Endothelial cell of umbilical vein (primary cell): Measurements from ENCODE around the gene ALKBH7. TPM values are rescaled to one million over a fixed set of nuclear protein-coding genes. Genes with fewer than 3 reads are reported as not detected.

Experiments used
- BruUV-seq: library from RNA; stranded (reverse); fragments of 400-500 nt; replicated peaks from 2 replicates; lab custom pipeline; 2021; lab: Mats Ljungman, UMichigan
- CTCF ChIA-PET: fragments of 300-600, 350-600 bp; sonication (Branson Sonifier 250); formaldehyde crosslinking; loops from one replicate; lab custom pipeline; 2021; ENCODE audit warnings: antibody characterized with exemption, inconsistent platforms; lab: Charles Lee
- POLR2A ChIA-PET: fragments of 300-600, 350-600 bp; sonication (Branson Sonifier 250); formaldehyde crosslinking; loops from one replicate; lab custom pipeline; 2021; ENCODE audit warnings: antibody characterized with exemption, inconsistent platforms; lab: Charles Lee
- DNase-seq: peaks from one replicate; pipeline ENCODE4 v3.0.0-alpha.2; 2011; ENCODE audit warnings: low read depth, low spot score
- FAIRE-seq: peaks from 2 replicates; lab custom pipeline; 2011; peaks lifted over from hg19 to GRCh38; lab: Jason Lieb, UNC
- H2AFZ ChIP-seq: 2 replicates; pipeline ENCODE4 v1.6.0; 2012; ENCODE audit warnings: low read depth, low read length, control low read depth, inconsistent platforms
- H3K27ac ChIP-seq: 2 replicates; pipeline ENCODE4 v1.5.1; 2011; ENCODE audit warnings: low read depth, mild to moderate bottlenecking, control low read depth, low read length, moderate library complexity; ENCODE audit not compliant: insufficient read depth
- H3K27me3 ChIP-seq, 2 experiments: 2 replicates each; pipeline versions ENCODE4 v1.6.0 to v1.6.1; 2011; ENCODE audit warnings: low read length in 2 of 2, mixed read lengths in 1 of 2; ENCODE audit not compliant: control insufficient read depth in 2 of 2, insufficient read depth in 2 of 2
- H3K36me3 ChIP-seq, 2 experiments: 2 replicates in 1 of 2; 3 replicates in 1 of 2; pipeline ENCODE4 v1.5.1; 2011; ENCODE audit warnings: low read length in 2 of 2, mild to moderate bottlenecking in 1 of 2, moderate library complexity in 1 of 2; ENCODE audit not compliant: control insufficient read depth in 2 of 2, insufficient read depth in 2 of 2; ENCODE audit errors: extremely low read depth in 1 of 2
- H3K4me1 ChIP-seq: 3 replicates; pipeline ENCODE4 v1.5.1; 2011; ENCODE audit warnings: mild to moderate bottlenecking, low read length; ENCODE audit not compliant: control insufficient read depth, insufficient read depth; ENCODE audit errors: extremely low read depth
- H3K4me2 ChIP-seq: 2 replicates; pipeline ENCODE4 v1.6.1; 2011; ENCODE audit warnings: low read length, control low read depth, mixed read lengths; ENCODE audit not compliant: insufficient read depth
- H3K4me3 ChIP-seq, 3 experiments: fragments of 200-600 bp in 1 of 3; sonication (generic), shearing (Covaris generic) in 1 of 3; replicated peaks in 1 of 3; 2 replicates each; pipeline ENCODE4 v1.5.1; 2011 to 2016; ENCODE audit warnings: control low read depth in 3 of 3, low read length in 3 of 3, mild to moderate bottlenecking in 2 of 3, inconsistent platforms in 1 of 3, low read depth in 1 of 3, moderate library complexity in 1 of 3; ENCODE audit not compliant: insufficient read depth in 1 of 3
- H3K79me2 ChIP-seq: 2 replicates; pipeline ENCODE4 v1.6.0; 2012; ENCODE audit warnings: low read length, inconsistent platforms; ENCODE audit not compliant: control insufficient read depth, insufficient read depth
- H3K9ac ChIP-seq: replicated peaks from 2 replicates; pipeline ENCODE3; 2011; ENCODE audit warnings: low read length, control low read depth; ENCODE audit not compliant: insufficient read depth; ENCODE audit errors: extremely low read depth
- H3K9me1 ChIP-seq: replicated peaks from 3 replicates; pipeline ENCODE4 v1.6.0; 2011; ENCODE audit warnings: mild to moderate bottlenecking, low read length; ENCODE audit not compliant: control insufficient read depth, insufficient read depth; ENCODE audit errors: extremely low read depth
- H3K9me3 ChIP-seq: replicated peaks from 2 replicates; pipeline ENCODE4 v1.5.1; 2012; ENCODE audit warnings: low read length, inconsistent platforms; ENCODE audit not compliant: control insufficient read depth, insufficient read depth
- H4K20me1 ChIP-seq: replicated peaks from 2 replicates; pipeline ENCODE3; 2011; ENCODE audit warnings: mild to moderate bottlenecking, low read length; ENCODE audit not compliant: control insufficient read depth, insufficient read depth; ENCODE audit errors: extremely low read depth
- CTCF ChIP-seq, 2 donors: IDR thresholded peaks; 1 replicate in 1 of 2; 2 replicates in 1 of 2; pipeline ENCODE4 v1.5.1; 2011; ENCODE audit warnings: low read length in 2 of 2, mild to moderate bottlenecking in 2 of 2, moderate library complexity in 2 of 2, control low read depth in 1 of 2, inconsistent platforms in 1 of 2, low read depth in 1 of 2; ENCODE audit not compliant: insufficient read depth in 1 of 2; ENCODE audit errors: extremely low read depth in 1 of 2
- EZH2 ChIP-seq: IDR thresholded peaks from 2 replicates; pipeline ENCODE4 v1.6.1; 2012; ENCODE audit warnings: borderline replicate concordance, low read depth, mild to moderate bottlenecking, moderate library complexity, low read length, inconsistent platforms; ENCODE audit not compliant: severe bottlenecking
- FOS ChIP-seq: IDR thresholded peaks from 2 replicates; pipeline ENCODE4 v1.6.1; 2011; ENCODE audit warnings: mild to moderate bottlenecking, low read length, moderate library complexity, borderline replicate concordance; ENCODE audit not compliant: insufficient read depth
- GATA2 ChIP-seq: IDR thresholded peaks from 2 replicates; pipeline ENCODE4 v1.7.0; 2011; ENCODE audit warnings: low read depth, mild to moderate bottlenecking, moderate library complexity, mixed read lengths, low read length; ENCODE audit not compliant: insufficient read length, insufficient read depth
- JUN ChIP-seq: IDR thresholded peaks from 2 replicates; pipeline ENCODE4 v1.6.1; 2011; ENCODE audit warnings: borderline replicate concordance, low read depth; ENCODE audit not compliant: insufficient read length, insufficient read depth
- MAX ChIP-seq: IDR thresholded peaks from 2 replicates; pipeline ENCODE4 v1.6.1; 2011; ENCODE audit not compliant: insufficient read depth, insufficient read length
- MYC ChIP-seq: IDR thresholded peaks from one replicate; pipeline ENCODE4 v1.6.1; 2011; ENCODE audit warnings: mild to moderate bottlenecking, low read depth, low read length
- POLR2A ChIP-seq: IDR thresholded peaks from 2 replicates; pipeline ENCODE4 v1.6.1; 2012; ENCODE audit warnings: low read depth, mild to moderate bottlenecking, control low read depth, low read length
- POLR2AphosphoS5 ChIP-seq: IDR thresholded peaks from 2 replicates; pipeline ENCODE4 v1.6.1; 2012; ENCODE audit warnings: low read depth, mild to moderate bottlenecking, control low read depth, low read length, moderate library complexity; ENCODE audit not compliant: insufficient read depth
- dilution Hi-C: fragments of 300-500 bp; cut with MboI; formaldehyde crosslinking; loops from one replicate; pipeline ENCODE4 v1.15.0; 2019; ENCODE audit warnings: low sequenced_read_pairs; ENCODE audit not compliant: extremely low pct_ligation_motif_present
- intact Hi-C: fragments of 100-400 bp; cut with micrococcal nuclease; formaldehyde crosslinking; loops from one replicate; pipeline ENCODE4 v1.10.0; 2022
- polyA plus RNA-seq, 4 experiments: library from polyadenylated mRNA; depleted of rRNA in 3 of 4; stranded (reverse) in 3 of 4; unstranded in 1 of 4; fragments of >200 nt; gene quantifications; 2 replicates each; pipeline versions ENCODE4 v1.2.1 to v1.2.3, GENCODE V29; 2011 to 2012; ENCODE audit warnings: missing spikeins in 1 of 4
- total RNA-seq: library from RNA; stranded (reverse); gene quantifications from 2 replicates; pipeline ENCODE4 v1.2.3, GENCODE V29; 2021

Gene ALKBH7
- total and polyA plus RNA-seq, 2 donors (not counting 3 experiments of a cell fraction or from before 2014, with no cell fraction given), result 48.8 to 59.4 TPM

DNA sequence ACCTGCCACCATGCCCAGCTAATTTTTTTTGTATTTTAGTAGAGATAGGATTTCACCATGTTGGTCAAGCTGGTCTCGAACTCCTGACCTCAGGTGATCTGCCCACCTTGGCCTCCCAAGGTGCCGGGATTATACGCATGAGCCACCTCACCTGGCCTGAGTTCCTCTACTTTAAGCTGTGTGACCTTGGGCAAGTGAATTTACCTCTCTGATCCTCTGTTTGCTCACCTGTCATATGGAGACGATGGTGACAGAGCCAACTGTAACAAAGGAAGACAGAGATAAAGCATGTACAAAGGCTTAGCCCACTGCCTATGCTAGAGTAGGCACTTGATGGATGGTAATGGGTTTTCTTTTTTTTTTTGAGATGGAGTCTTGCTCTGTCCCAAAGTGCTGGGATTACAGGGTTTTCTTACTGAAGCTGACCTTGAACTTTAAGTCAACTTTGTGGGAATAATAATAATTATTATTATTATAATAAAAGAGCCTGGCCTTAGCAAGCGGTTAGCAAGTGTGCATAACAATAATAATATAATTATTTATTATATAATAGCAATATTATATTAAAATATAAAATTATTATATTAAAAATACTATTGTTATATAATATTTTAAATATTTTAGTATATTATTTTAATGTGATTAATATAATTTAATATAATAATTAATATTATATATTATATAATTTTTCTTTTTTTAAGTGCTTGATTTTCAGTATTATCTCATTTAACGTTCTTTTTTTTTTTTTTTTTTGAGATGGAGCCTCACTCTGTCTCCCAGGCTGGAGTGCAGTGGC, 37.9 kb upstream of the ALKBH7 start:
- H3K9me3 ChIP-seq, result no peaks in the 10 kb centered on the region
- H3K4me1 ChIP-seq, result no peaks in the 10 kb centered on the region
- H4K20me1 ChIP-seq, result no peaks in the 10 kb centered on the region
- H2AFZ ChIP-seq, result no peak overlapping the region
- FAIRE-seq, result no peak
- no peak for TF ChIP-seq CTCF (IDR thresholded peaks at IDR 0.05; ENCODE audit: extremely low read depth in 1 of 2, insufficient read depth in 1 of 2, low read depth in 1 of 2, low read length in 2 of 2)
- TF ChIP-seq EZH2, result no peak
- no peak for TF ChIP-seq GATA2
- TF ChIP-seq POLR2A, result no peak
- TF ChIP-seq POLR2AphosphoS5, result no peak
- TF ChIP-seq JUN, result no peak
- no peak for TF ChIP-seq FOS
- TF ChIP-seq MYC, result no peak
- no peak for TF ChIP-seq MAX
- H3K4me3 ChIP-seq, result no peak overlapping the region
- DNase-seq, result no peak
- intact Hi-C loops (no loop called here), dilution Hi-C loops (no loop called here)
- no TSS peak for BruUV-seq
- no peak overlapping the region for H3K4me2 ChIP-seq
- H3K27me3 ChIP-seq, result peaks cover 0 to 2% of the 10 kb centered on the region in 2 experiments
- ChIA-PET CTCF (interaction anchor here (1.1 kb wide), 1 partner anchor 313 kb away, joined by 3 read pairs; no protein-coding TSS in a partner anchor), POLR2A (no interaction called here)
- H3K27ac ChIP-seq, result no peak overlapping the region
- H3K79me2 ChIP-seq, result no peaks in the 10 kb centered on the region
- no peak overlapping the region for H3K9ac ChIP-seq
- no peaks in the 10 kb centered on the region for H3K36me3 ChIP-seq
- H3K9me1 ChIP-seq, result no peaks in the 10 kb centered on the region
